ENCODE measurements around the gene SNX3.

Gene SNX3

DNA sequence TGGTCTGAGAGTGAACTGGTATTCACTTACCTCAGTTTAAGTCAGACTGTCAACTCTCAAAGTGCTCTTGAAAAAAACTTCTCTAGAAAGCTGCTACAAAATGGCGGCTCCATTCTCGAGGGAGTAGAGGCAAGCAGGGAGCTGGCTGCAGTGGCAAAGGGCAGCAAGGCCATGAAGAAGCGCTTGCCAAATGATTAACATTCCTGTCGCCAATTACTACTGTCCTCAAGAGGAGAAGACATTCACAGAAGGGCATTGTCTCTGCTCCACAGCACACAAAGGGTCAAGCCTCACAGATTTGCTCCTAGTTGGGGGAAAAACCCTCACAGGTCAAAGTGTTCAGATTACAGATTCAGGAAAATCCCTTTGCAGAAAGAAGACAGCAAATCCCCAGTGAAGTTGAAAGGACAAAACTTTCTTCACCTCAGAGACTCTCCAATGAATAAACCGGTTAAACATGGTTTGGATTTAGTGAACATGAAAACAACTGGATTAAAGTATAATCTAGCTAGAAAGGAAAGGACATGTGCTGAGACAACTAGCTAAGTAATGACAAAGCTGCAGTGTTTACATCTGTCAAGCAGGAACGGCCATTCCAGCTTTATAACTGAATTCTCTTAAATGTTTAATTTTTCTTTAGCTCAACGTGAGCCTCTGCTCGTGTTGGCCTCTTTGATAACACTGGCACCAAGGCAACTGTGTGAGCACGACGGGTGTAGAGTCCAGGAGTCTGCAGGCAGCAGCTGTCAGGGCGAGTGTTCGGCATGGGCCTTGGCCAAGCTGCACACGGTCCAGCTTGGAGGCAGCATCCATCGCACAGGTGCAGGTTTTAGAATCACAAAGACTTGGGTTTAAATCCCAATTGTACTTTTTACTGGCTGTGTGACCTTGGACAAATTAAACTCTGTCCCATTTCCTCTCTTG is 57.4 kb downstream of the SNX3 start:
- no peak for DNase-seq (ENCODE audit: low read depth)

DNA sequence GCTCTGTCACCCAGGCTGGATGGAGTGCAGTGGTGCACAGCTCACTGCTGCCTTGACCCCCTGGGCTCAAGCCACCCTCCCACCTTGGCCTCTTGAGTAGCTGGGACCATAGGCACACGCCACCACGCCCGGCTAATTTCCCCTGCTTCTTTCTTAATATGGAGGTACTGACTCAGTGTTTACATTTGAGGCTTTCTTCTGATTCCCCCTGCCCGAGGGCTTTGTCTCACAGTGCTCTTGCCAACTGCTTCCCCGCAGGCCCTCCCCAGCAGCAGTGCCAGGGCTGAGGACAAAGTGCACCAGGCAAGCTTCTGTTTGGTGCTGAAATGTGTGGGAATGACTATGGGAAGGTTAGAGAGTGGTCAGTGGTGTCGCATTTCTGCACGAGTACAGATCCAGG is 60.2 kb downstream of the SNX3 start:
- DNase-seq (ENCODE audit: low read depth): peak; percentile 68

DNA sequence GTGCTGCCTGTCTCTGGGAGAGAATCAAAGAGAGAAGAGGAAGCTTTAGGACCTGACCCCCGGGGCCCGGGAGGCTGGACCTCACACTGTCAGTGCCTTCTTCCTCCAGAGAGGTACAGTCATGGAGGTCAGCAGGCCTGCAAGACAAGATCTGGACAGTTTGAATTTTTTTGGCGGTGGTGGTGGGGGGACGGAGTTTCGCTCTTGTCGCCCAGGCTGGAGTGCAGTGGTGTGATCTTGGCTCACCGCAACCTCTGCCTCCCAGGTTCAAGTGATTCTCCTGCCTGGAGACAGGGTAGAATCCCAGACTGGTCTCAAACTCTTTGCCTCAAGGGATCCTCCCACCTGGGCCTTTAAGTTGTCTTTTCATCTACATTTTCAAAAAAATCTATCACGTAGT is 60.7 kb downstream of the SNX3 start:
- no peak for DNase-seq (ENCODE audit: low read depth)

DNA sequence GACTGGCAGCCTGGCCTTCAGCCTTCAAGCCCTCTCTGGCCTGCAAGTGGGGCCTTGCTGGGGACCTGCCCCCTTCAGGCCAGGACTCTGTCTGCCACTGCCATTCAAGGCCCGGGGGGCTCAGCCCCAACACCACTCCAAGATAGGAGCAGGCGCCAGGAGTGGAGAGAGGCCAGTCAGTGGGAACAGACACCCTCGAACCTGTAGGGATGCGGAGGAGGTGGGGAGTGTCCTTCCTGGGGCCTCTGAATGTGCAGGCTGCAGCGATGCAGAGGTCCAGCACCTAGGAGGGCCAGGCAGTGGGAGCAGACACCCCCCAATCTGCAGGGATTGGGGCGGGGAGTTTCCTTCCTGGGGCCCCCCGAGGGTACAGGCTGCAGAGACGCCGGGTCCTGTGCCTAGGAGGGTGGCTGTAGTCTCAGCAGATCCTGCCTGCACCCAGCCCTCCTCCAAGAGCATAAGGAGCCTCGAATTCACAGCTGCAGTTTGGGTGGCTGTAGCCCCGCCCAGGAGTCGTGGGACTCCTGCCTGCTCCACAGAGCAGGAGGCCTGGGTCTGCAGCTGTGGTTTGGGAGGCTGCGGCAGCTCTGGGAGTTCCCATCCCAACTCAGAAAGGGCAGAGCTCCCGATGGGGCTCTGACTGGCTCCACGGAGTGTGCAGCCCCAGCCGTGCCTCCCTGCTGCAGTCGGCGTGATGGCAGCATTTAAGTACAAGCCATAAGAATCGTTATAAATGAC is 61.9 kb downstream of the SNX3 start:
- no peak for DNase-seq (ENCODE audit: low read depth)

DNA sequence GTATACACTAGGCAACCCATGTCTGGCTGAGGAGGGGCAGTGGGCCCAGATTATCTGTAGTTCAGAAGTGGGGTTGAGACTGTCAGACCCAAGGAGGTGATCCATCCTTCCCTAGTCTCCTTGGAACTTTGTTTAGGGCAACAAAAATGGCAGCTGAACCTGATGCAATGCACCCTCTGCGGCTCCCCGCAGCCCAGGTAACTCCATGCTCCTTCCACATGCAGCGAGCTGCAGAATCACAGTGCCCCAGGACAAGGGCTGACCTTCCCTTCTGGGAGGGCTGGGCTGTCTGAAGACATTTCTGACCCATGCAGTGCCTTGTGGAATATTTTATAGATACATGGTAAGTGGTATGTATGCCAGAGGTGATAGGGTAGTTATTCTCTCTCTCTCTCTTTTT is 65.6 kb downstream of the SNX3 start:
- DNase-seq (ENCODE audit: low read depth): no peak

DNA sequence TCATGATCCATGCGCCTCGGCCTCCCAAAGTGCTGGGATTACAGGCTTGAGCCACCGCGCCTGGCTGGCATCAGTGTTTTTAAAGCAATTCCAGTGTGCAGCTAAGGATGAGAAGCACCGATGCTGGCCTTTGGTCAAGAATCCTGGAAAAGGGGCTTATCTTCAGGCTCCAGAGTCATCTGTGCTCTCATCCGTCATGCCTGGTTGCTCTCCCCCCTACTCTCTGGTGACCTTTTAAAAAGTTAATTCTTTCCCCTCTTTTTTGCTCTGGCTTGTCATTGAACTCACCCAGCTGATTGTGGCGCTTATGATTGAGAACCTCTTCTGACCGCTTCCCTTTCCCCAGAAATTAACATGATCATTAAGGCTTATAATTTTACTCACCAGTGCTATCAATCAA is 66.3 kb downstream of the SNX3 start:
- DNase-seq (ENCODE audit: low read depth): no peak

DNA sequence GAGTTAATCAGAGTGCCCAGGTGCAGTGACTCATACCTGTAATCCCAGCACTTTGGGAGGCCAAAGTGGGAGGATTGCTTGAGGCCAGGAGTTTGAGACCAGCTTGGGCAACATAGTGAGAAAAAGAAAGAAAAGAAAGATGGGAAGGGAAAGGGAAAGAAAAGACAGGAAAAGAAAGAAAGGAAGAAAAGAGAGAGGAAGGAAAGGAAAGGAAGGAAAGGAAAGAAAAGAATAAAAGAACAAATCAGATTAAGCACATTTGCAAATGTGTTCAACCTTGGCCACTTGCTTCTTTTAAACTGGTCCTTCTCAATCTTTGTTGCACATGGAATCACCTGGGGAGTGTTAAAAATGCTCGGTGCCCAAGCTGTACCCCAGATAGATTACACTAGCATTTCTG is 67.0 kb downstream of the SNX3 start:
- no peak for DNase-seq (ENCODE audit: low read depth)

DNA sequence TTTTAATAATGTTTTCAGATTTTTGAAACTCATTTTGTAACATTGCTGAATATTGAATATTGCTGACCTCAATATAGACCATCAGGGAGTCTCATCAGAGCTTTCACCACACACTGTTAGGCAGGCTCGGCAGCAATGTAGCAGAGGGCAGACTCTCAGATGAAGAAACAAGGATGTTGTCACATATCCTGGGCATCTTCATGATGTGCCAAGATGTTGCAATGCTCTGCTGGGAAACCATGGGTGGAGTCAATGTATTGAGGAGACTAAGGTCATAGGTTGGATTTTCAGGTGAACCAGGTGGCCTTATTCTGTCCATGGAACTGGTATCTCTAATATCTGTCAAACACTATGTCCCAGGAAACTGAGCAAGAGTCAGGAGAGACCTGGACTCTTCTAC is 67.7 kb downstream of the SNX3 start:
- DNase-seq (ENCODE audit: low read depth): no peak

DNA sequence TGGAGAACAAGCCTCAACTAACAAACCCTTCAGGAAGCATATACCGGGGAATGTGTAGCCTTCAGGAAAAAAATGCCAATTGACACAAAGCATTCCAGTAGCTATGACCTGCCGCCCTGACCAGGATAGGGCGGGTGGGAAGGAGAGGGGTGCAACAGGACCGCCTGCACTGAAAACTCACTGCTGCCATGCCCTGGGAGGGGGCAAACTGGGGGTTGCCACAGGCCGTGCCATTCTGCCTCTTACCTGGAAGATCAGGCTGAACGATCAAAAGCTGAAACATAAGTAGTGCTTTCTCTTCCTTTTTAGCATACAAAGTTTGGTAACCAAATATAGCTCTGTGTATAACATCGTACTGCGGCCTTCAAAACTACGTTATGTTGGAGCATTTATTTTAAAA is 73.3 kb downstream of the SNX3 start:
- no peak for DNase-seq (ENCODE audit: low read depth)

DNA sequence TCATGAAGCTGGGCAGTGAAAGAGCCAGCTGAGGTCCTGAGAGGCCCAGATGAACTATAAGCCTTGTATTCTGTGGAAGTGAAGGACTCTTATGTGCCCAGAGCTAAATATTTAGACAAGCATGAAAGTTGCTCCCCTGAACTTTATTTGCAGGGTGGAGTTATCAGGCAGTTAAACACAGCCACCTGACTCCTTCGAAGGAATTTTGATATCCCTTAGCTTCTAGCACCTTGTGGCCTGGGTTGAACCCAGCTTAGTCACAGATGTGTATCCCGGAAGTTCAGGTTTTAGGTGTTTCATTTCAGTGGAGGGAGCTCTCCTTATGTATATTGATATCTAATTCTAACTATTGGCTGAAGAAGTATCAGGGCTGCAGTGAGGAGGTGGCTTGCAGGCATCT is 74.6 kb downstream of the SNX3 start:
- DNase-seq (ENCODE audit: low read depth): no peak

DNA sequence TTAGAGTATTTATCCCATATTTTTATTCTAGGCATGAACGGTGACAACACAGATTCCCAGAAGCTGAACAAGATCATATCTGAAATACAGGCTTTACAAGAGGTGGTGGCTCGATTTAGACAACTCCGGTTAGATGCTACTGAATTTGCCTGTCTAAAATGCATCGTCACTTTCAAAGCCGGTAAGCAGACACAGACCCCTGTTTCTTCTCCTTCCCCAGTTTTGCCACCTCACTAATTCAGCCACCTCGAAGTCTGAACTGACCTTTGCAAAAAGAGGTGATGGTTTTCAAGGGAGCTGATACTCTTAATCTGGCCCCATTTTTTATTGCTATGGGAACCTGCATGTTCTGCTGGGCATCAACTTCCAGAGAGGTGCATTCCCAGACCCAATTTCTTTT is 80.1 kb downstream of the SNX3 start:
- DNase-seq (ENCODE audit: low read depth): no peak

DNA sequence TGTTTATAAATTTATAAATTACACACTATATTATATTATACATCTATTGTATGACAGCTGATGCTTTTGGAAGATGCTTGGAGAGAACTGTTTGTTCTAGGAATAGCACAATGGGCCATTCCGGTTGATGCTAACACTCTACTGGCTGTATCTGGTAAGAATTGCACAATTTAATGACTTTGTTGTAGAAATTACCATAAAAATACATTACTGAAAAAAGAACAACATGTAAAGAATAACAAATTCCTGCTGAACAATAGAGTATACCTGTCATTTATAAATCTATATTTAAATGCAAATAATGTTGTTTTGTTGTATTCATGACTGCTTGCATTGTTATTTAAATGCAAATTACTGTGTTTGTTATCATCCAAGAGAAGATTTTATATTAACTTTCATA is 80.6 kb downstream of the SNX3 start:
- no peak for DNase-seq (ENCODE audit: low read depth)

DNA sequence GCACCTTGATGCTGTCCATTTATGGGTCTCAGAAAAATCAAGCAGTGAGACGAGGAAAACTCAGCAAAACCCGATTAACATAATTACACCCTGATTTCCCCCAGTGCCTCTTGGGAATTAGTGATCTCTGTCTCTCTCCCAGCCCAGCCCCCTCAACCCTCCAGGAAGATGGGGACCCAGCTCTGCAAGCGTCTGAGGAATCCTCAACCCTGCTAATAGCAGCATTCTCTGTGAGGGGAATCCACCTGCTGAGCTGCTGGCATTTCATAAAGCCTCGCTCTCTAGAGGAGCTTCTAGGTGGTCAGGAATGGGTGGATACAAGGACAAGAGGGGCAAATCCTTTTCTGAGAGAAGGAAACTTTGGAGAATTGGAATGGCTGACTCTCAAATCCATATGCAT is 81.1 kb downstream of the SNX3 start:
- DNase-seq (ENCODE audit: low read depth): no peak

DNA sequence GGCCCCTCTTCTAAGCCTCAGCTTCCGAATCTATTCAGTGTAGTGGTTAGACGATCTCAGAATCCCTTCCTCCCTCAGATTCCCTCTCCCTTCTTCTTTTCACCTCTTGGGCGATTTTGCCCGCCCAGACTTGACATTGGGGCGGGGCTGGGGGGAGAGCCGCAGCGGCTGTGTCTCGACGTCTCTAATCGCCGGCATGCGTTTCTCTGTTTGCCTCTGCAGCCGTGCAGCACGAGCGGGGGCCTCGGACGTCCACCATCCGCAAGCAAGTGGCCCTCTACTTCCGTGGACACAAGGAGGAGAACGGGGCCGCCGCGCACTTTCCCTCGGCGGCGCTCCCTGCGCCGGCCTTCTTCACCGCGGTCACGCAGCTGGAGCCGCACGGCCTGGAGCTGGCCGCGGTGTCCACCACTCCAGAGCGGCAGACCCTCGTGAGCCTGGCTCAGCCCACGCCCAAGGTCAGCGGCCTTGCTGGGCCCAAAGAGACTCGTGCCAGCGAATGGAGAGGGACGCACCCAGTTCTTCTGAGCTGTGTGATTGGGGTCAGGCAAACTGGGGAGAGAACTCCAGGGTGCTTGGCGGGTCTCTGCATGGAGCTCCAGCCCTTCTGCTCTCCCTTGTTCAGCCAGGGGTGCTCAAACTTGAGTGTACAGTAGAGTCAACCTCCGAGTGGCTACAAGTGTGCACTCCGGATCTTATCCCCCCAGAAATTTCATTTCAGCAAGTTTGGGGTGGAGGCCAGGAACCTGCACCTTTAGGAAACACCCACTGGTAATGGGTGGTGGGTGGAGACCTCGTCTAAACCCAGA is 84.4 kb downstream of the SNX3 start:
- no peak for DNase-seq (ENCODE audit: low read depth)

DNA sequence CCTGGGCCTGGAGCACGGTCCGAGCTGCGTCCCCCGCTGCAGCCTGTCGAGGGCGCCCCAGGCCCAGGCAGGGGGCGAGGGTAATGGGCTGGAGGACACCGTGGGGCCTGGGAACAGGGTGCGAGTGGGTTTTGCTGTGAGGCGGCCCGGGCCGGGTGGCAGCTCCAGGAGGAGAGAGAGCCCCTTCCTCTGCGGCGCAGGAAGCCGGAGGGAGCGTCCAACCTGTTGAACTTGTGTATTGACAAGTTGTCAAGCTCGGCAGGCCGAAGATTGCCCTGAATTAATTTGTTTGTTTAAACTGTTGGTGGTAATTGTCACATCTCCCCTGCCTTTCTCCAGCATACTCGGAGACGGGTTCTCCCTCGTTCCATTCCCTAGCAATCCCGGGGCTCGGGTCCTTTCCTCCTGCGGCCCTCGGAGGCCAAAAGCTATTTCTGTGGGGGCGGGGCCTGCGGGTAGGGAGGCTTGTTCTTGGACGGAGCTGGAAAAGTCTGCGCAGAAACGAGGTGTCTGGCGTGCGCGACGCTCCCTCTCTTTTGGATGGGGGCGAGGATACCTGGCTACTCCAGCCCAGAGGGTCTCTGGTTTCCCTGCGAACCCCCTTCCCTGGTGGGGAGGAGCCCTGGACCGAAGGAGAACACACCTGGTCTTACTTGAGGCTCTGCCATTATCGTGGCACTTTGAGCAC is 85.1 kb downstream of the SNX3 start:
- no peak for DNase-seq (ENCODE audit: low read depth)

DNA sequence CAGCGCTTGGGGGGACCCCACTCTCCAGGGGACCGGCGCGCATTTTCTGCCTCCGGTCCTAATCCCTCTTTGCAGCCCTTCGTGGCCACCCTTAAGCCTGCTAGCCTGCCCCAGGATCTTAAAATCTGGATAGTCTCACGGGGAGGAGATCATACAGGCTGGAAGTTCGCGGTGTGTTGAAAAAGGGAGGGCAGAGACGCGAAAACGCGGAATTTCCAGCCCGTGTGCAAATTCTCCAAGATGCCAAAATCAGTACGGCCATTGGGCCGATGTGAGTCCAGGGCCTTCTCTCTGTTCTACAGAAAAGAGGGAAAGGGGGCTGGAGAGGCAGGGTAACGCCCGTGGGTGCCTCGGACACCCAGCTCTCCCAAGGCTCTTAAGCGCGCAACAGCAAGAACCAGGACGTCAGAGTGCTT is 85.7 kb downstream of the SNX3 start:
- no peak for DNase-seq (ENCODE audit: low read depth)

DNA sequence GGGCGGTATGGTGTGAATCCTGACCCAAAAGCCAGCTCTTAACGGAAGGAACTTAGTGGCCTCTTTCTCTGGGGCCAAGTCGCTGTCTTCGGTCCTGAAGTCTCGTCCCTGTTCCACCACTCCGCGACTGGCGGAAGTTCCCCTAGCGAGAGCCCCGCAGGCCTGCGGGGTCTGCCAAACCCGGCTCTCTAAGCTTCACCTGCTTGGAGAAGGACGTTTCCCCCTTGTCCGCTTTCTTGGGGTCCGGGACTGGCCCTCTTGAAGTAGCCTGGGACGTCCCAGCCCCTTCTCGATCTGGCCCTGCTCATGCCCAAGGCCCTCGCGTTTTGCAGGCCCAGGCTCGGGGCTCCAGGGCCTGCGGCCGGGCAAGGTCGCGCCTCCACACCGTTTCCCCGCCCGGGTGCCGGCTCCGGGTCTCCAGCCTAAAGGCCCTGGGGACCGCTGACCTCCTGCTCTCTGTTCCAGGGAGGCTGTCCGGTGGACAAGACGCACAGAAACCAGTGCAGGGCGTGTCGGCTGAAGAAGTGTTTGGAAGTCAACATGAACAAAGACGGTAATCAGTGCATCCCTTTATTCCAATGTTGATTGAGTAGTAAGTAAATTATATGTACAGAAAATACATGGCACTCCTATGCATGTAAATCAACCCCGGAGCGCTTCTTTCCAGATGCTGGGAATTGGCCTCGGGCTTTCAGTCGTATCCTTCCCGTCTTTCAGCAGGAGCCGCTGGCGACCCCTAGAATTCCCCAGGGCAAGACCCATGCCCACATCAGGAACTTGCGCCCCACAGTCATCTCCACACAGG is 86.3 kb downstream of the SNX3 start:
- DNase-seq (ENCODE audit: low read depth): peak; percentile 58

DNA sequence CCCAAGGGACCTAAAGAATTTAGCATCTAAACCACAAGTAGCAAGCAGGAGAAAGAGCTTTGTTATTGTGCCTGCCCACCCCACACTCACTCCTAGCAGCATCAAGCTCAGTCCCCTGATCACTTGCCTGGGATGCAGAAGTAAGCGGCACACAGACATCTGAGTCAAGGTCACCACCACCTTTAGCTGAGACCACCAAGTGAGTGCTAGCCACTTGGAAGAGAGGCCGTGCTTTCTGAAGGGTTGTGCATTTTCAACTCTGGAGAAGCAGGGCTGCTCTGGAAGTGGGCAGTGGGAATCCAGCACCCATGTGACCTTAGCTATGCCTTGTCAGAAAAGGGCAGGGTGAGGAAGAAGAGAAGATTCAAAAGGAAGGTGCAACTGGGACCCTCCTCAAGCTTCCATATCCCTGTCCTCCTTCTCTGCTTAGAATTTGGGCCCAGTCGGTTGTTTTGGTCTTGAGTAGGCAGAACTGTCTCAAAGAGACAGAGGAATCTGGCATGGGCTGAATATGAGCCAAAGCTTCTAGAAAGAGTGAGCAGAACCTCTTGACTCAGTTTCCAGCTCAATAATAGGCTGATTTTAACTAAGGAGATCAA is 88.8 kb downstream of the SNX3 start:
- DNase-seq (ENCODE audit: low read depth): no peak

DNA sequence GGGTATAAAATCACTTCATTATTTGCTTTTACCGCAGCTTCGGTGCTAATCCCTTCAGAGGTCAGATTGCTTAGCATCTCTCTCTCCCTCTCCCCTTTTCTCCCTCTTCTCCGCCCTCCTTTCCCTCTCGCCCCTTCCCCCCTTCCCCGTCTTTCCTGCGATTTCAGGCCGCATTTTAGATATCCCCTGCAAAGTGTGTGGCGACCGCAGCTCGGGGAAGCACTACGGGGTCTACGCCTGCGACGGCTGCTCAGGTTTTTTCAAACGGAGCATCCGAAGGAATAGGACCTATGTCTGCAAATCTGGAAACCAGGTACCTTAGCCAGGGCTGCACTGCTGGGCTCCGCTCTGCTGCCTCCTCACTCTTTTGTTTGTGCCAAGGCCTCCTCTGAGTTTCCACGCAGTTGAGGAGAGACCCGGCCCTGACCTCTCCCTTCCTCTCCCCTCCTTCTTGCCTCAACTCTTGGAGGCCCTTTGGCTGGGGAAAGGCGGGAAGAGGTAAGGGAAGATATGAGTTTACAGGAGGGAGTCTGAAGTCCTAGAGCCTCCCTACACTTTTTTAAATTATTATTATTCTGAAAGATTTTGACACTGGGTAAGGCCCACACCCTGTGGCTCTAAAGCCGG is 89.4 kb downstream of the SNX3 start:
- no peak for DNase-seq (ENCODE audit: low read depth)
